HG02763 (cell line): Measurements from ENCODE around the gene NOL9.
"Not testable (repeated sequence)": the region's sequence is repeated elsewhere in the genome, so short reads cannot be mapped to it uniquely, and the experiment has no call there.

ENCODE experiments used
- ATAC-seq: cut with Tn5 transposase; IDR thresholded peaks from one replicate; pipeline ENCODE4 v1.9.1; 2021; ENCODE audit warnings: mild to moderate bottlenecking, moderate library complexity; ENCODE audit not compliant: unreplicated experiment

The NOL9 gene

DNA sequence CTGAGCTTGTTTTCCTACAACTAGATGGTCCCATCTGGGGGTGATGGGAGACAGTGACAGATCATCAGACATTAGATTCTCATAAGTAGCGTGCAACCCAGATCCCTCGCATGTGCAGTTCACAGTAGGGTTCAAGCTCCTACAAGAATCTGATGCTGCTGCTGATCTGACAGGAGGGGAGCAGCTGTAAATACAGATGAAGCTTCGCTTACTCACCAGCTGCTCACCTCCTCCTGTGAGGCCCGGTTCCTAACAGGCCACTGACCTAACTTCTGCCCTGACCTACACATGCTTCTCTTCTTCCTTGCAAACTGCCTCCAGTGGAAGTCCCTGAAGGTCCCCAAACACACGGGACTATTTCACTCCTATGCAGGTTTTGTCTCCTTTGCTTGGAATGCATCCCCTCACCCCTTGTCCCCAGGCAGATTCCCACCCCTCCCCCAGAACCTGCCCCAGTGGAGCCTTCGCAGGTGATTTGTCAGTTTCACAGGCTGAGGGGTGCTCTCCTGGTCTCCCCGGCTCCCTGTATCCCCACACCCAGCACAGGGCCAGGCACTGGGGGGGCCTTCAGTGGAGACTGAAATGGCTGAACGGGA lies 19.8 kb upstream of the NOL9 start:
- ATAC-seq, result no peak

GRCh38 chr1:6572653-6573383 lies 18.5 kb upstream of the NOL9 start:
- no peak for ATAC-seq

DNA sequence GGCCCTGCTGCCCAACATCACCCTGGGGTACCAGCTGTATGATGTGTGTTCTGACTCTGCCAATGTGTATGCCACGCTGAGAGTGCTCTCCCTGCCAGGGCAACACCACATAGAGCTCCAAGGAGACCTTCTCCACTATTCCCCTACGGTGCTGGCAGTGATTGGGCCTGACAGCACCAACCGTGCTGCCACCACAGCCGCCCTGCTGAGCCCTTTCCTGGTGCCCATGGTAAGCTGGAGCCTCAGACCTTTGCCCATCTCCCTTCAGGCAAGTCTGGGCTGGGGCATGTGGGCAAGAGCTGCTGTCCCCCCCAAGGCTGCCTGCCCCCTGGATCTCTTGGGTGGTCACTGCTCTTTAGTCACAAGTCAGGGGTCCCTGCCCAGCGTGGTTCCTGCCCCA lies 16.7 kb upstream of the NOL9 start:
- no peak for ATAC-seq

- ATAC-seq, result no peak
Measured at GRCh38 chr1:6570100-6570499, 15.8 kb upstream of the NOL9 start.

DNA sequence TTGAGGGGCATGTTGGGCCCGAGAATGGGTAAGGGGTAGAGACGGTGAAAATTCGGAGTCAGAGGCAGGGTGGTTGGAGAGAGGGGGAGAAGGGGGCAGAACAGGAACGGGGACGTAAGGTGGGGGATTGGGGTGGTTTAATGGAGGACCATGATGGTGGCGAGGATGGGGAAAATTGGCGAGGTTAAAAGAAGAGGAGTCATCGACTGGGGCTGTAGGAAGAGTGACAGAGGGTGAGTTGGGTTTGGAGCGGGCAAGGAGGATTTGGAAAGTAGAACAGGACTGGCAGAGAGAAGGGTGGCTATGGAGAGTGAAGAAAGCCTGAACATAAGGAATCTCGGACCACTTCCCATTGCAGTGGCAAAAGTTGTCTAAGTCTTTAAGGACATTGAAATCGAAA lies 14.7 kb upstream of the NOL9 start:
- no peak for ATAC-seq

DNA sequence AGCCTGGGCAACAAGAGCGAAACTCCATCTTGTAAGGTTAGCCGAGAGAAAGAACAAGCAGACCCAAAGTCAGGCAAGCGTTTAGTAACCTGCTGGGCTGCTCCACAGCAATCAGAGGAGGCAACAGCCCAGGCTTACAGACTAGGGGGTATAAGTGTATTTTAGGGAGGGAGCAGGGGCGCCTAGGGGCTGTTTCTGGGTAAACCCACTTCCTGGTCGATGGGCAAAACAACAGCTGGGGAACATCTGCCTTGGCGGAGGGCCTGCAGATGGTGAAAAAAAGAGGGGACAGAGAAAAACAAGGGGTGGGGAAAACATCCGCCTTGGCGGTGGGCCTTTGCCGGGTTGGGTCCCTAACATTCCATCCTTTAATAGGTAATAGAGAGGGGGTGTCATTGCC lies 6.0 kb upstream of the NOL9 start:
- no peak for ATAC-seq

- not testable (repeated sequence) for ATAC-seq
Measured at GRCh38 chr1:6559161-6559560, 4.8 kb upstream of the NOL9 start.

DNA sequence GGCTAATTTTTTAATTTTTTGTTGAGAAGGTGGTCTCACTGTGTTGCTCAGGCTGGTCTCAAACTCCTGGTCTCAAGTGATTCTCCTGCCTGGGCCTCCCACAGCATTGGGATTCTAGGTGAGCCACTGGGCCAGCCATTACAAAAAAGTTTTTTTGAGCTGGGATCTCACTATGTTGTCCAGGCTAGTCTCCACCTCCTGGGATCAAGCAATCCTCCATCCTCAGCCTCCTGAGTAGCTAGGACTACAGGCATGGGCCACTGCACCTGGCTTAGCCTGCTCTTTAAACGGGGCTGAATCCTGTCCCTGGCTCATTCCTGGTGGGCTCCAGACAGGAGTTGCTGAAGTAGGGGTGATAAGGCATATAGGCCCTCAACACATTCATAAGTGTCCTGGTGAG lies 3.3 kb upstream of the NOL9 start:
- no peak for ATAC-seq

- no peak for ATAC-seq
Measured at GRCh38 chr1:6554907-6555778, 830 bp upstream of the NOL9 start, which contains the start of gene TAS1R1. Gene TAS1R1, plus strand, starts transcription at chr1:6555307. Its CDS starts 67 bp downstream, at chr1:6555374.

- ATAC-seq, result no peak
Measured at GRCh38 chr1:6547301-6547700, 7.0 kb downstream of the NOL9 start.

- ATAC-seq, result no peak
Measured at GRCh38 chr1:6546326-6546725, 8.0 kb downstream of the NOL9 start.

GRCh38 chr1:6545276-6546112 lies 8.8 kb downstream of the NOL9 start:
- no peak for ATAC-seq

GRCh38 chr1:6544831-6545230 lies 9.5 kb downstream of the NOL9 start:
- ATAC-seq, result no peak

DNA sequence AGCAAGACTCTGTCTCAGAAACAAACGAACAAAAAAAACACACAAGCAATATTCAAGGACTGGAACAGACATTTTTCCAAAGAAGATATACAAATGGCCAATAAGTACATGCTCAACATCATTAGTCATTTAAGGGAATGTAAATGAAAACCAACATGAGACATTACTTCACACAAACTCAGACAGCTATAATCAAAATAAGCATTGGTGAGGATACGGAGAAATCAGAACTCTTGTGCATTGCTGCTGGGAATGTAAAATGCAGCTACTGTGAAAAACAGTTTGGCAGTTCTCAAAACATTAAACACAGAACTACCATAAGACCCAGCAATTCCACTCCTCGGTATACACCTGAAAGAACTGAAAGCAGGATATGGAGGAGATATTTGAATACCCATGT lies 15.4 kb downstream of the NOL9 start:
- no peak for ATAC-seq

DNA sequence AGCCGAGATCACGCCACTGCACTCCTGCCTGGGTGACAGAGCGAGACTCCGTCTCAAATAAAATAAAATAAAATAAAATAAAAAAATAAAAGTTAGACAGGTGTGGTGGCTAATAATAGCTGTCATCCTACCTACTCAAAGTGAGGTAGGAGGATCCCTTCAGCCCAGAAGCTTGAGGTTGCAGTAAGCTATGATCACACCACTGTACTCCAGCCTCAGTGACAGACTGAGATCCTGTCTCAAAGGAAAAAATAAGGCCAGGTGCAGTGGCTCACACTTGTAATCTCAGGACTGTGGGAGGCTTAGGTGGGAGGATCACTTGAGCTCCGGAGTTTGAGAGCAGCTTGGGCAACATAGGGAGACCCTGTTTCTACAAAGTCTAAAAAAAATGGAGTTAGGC lies 18.0 kb downstream of the NOL9 start:
- no peak for ATAC-seq

GRCh38 chr1:6535214-6535613 lies 19.1 kb downstream of the NOL9 start:
- ATAC-seq, result no peak

- no peak for ATAC-seq
Measured at GRCh38 chr1:6534248-6534822, 20.0 kb downstream of the NOL9 start.

DNA sequence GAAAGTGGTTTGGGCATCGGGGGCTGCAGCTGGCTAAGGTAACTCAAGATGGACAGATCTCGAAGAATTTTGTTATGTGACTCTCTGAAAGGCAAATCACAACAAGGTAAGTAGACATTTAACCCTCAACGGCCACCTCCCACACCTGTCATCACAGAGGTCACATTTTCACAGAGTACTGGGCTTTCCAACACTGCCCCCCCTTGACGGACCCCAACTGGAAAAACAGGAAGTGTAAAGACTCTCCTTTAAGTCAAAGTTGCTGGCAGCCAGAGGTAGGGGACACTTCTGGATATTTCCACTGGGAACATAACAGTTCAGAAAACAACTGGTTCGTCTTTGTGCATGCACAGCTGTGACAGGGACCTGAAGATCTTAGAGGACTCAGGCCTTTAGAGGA lies 22.3 kb downstream of the NOL9 start:
- ATAC-seq, result no peak

DNA sequence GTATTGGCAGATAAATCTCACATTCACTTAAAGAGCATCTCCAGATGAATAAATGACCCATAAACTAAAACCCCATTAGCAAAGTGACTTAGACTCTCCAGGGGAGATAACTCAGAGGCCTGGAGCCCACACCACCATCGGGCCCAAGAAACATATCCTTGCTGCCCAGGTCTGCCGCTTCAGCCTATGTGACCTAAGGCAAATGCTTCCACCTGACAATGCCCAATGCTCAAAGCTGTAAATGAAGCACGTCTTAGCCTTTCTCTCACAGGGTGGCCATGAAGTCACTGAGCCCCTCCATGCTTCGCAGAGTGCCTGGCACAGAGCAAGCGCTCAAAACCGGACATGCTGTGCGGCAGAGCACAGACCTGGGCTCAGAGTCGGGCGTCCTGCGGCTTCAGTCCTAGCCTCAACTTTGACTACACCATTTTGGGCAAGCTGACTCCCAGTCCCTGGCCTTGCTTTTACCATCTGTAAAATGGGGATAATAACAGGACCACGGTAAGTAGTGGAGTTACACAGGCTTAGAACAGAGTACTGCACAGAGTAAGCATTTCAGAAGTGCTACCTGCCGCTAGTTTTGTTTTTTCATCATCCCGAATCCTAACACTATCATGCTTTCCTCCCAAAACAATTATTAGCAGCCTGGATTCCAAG lies 23.7 kb downstream of the NOL9 start:
- ATAC-seq, result no peak

DNA sequence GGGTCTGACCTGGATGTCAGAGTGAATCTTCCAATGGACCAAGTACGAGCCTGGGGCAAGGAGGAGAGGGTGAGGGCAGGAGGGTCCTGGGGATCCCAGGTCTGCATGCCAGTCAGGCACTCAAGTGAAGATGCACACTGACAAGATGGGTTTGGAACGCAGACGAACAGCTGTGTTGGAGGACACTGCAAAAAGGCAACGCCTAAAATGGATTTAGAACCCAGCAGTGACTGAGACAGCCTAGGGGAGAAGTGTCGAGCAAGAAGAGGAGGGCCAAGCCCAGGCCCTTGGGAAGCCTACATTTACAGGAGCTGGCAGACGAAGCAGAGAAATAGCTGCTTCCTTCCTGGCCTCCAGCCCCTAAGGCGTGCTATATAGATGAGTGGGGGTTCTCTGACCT lies 25.8 kb downstream of the NOL9 start:
- ATAC-seq, result no peak
